ENCODE data around the gene DDO.

Gene DDO

GRCh38 chr6:110395221-110395620 lies 20.2 kb downstream of the DDO start:
- DNase-seq (ENCODE audit: low read depth) = no peak
- H3K4me3 ChIP-seq (ENCODE audit: low read length) = no peak overlapping the region
- peak overlapping the region; percentile 18 for H3K9ac ChIP-seq (ENCODE audit: low read length)
- no peaks in the 10 kb centered on the region for H3K27me3 ChIP-seq (replicated peaks; ENCODE audit: control insufficient read depth, insufficient read depth, low read length)
- no peaks in the 10 kb centered on the region for H3K9me3 ChIP-seq (ENCODE audit: control insufficient read depth, low read length)
- H3K36me3 ChIP-seq (ENCODE audit: control insufficient read depth, insufficient read depth, low read length, severe bottlenecking) = no peaks in the 10 kb centered on the region
- H3K4me1 ChIP-seq (ENCODE audit: control insufficient read depth, insufficient read depth, low read length) = peaks cover 31% of the 10 kb centered on the region

GRCh38 chr6:110394409-110394808 lies 21.0 kb downstream of the DDO start:
- peak overlapping the region; percentile 38 for H3K9ac ChIP-seq (ENCODE audit: low read length)
- H3K4me1 ChIP-seq (ENCODE audit: control insufficient read depth, insufficient read depth, low read length) = peaks cover 30% of the 10 kb centered on the region
- H3K4me3 ChIP-seq (ENCODE audit: low read length) = no peak overlapping the region
- DNase-seq (ENCODE audit: low read depth) = no peak
- no peaks in the 10 kb centered on the region for H3K36me3 ChIP-seq (ENCODE audit: control insufficient read depth, insufficient read depth, low read length, severe bottlenecking)
- H3K27me3 ChIP-seq (replicated peaks; ENCODE audit: control insufficient read depth, insufficient read depth, low read length) = no peaks in the 10 kb centered on the region
- H3K9me3 ChIP-seq (ENCODE audit: control insufficient read depth, low read length) = no peaks in the 10 kb centered on the region

- Histone ChIP-seq H3K36me3 (ENCODE audit: control insufficient read depth, insufficient read depth, low read length, severe bottlenecking) (no peaks in the 10 kb centered on the region), H3K9me3 (ENCODE audit: control insufficient read depth, low read length) (no peaks in the 10 kb centered on the region), H3K9ac (ENCODE audit: low read length) (no peak overlapping the region), H3K4me1 (ENCODE audit: control insufficient read depth, insufficient read depth, low read length) (peaks cover 30% of the 10 kb centered on the region), H3K4me3 (ENCODE audit: low read length) (no peak overlapping the region), H3K27me3 (replicated peaks; ENCODE audit: control insufficient read depth, insufficient read depth, low read length) (no peaks in the 10 kb centered on the region)
- no peak for DNase-seq (ENCODE audit: low read depth)
Observed at GRCh38 chr6:110392727-110393126, 22.6 kb downstream of the DDO start.

- Histone ChIP-seq H3K9me3 (ENCODE audit: control insufficient read depth, low read length) (no peaks in the 10 kb centered on the region), H3K4me1 (ENCODE audit: control insufficient read depth, insufficient read depth, low read length) (peaks cover 19% of the 10 kb centered on the region)
- DNase-seq (ENCODE audit: low read depth) = no peak
Observed at GRCh38 chr6:110390404-110390803, 25.0 kb downstream of the DDO start.

GRCh38 chr6:110389689-110390382 lies 25.5 kb downstream of the DDO start:
- Histone ChIP-seq H3K36me3 (ENCODE audit: control insufficient read depth, insufficient read depth, low read length, severe bottlenecking) (no peaks in the 10 kb centered on the region), H3K9me3 (ENCODE audit: control insufficient read depth, low read length) (no peaks in the 10 kb centered on the region), H3K9ac (ENCODE audit: low read length) (no peak overlapping the region), H3K27me3 (replicated peaks; ENCODE audit: control insufficient read depth, insufficient read depth, low read length) (no peaks in the 10 kb centered on the region), H3K4me3 (ENCODE audit: low read length) (no peak overlapping the region), H3K4me1 (ENCODE audit: control insufficient read depth, insufficient read depth, low read length) (peaks cover 15% of the 10 kb centered on the region)
- no peak for DNase-seq (ENCODE audit: low read depth)

More at GRCh38 chr6:110390404-110390803, 25.0 kb downstream of the DDO start:
- no peaks in the 10 kb centered on the region for H3K36me3 ChIP-seq (ENCODE audit: control insufficient read depth, insufficient read depth, low read length, severe bottlenecking)
- no peaks in the 10 kb centered on the region for H3K27me3 ChIP-seq (replicated peaks; ENCODE audit: control insufficient read depth, insufficient read depth, low read length)
- H3K4me3 ChIP-seq (ENCODE audit: low read length) = no peak overlapping the region
- no peak overlapping the region for H3K9ac ChIP-seq (ENCODE audit: low read length)

- Histone ChIP-seq H3K4me1 (ENCODE audit: control insufficient read depth, insufficient read depth, low read length) (peaks cover 9% of the 10 kb centered on the region), H3K4me3 (ENCODE audit: low read length) (no peak overlapping the region), H3K9ac (ENCODE audit: low read length) (no peak overlapping the region), H3K27me3 (replicated peaks; ENCODE audit: control insufficient read depth, insufficient read depth, low read length) (no peaks in the 10 kb centered on the region), H3K36me3 (ENCODE audit: control insufficient read depth, insufficient read depth, low read length, severe bottlenecking) (no peaks in the 10 kb centered on the region), H3K9me3 (ENCODE audit: control insufficient read depth, low read length) (no peaks in the 10 kb centered on the region)
- DNase-seq (ENCODE audit: low read depth) = no peak
Observed at GRCh38 chr6:110387986-110388385, 27.4 kb downstream of the DDO start.

GRCh38 chr6:110385458-110385863 lies 29.9 kb downstream of the DDO start:
- Histone ChIP-seq H3K36me3 (ENCODE audit: control insufficient read depth, insufficient read depth, low read length, severe bottlenecking) (no peaks in the 10 kb centered on the region), H3K9me3 (ENCODE audit: control insufficient read depth, low read length) (peaks cover 4% of the 10 kb centered on the region), H3K4me3 (ENCODE audit: low read length) (no peak overlapping the region), H3K4me1 (ENCODE audit: control insufficient read depth, insufficient read depth, low read length) (peaks cover 5% of the 10 kb centered on the region), H3K27me3 (replicated peaks; ENCODE audit: control insufficient read depth, insufficient read depth, low read length) (no peaks in the 10 kb centered on the region), H3K9ac (ENCODE audit: low read length) (no peak overlapping the region)
- DNase-seq (ENCODE audit: low read depth) = no peak

- Histone ChIP-seq H3K9ac (ENCODE audit: low read length) (no peak overlapping the region), H3K4me3 (ENCODE audit: low read length) (no peak overlapping the region), H3K4me1 (ENCODE audit: control insufficient read depth, insufficient read depth, low read length) (no peaks in the 10 kb centered on the region), H3K9me3 (ENCODE audit: control insufficient read depth, low read length) (peaks cover 4% of the 10 kb centered on the region), H3K27me3 (replicated peaks; ENCODE audit: control insufficient read depth, insufficient read depth, low read length) (no peaks in the 10 kb centered on the region), H3K36me3 (ENCODE audit: control insufficient read depth, insufficient read depth, low read length, severe bottlenecking) (no peaks in the 10 kb centered on the region)
- DNase-seq (ENCODE audit: low read depth) = no peak
Observed at GRCh38 chr6:110378552-110378951, 36.8 kb downstream of the DDO start.

GRCh38 chr6:110369066-110369465 lies 46.3 kb downstream of the DDO start:
- Histone ChIP-seq H3K9ac (ENCODE audit: low read length) (no peak overlapping the region), H3K4me1 (ENCODE audit: control insufficient read depth, insufficient read depth, low read length) (no peaks in the 10 kb centered on the region), H3K36me3 (ENCODE audit: control insufficient read depth, insufficient read depth, low read length, severe bottlenecking) (no peaks in the 10 kb centered on the region), H3K4me3 (ENCODE audit: low read length) (no peak overlapping the region), H3K9me3 (ENCODE audit: control insufficient read depth, low read length) (peaks cover 9% of the 10 kb centered on the region), H3K27me3 (replicated peaks; ENCODE audit: control insufficient read depth, insufficient read depth, low read length) (peaks cover 51% of the 10 kb centered on the region)
- DNase-seq (ENCODE audit: low read depth) = no peak

GRCh38 chr6:110368284-110368683 lies 47.1 kb downstream of the DDO start:
- H3K36me3 ChIP-seq (ENCODE audit: control insufficient read depth, insufficient read depth, low read length, severe bottlenecking) = no peaks in the 10 kb centered on the region
- H3K4me1 ChIP-seq (ENCODE audit: control insufficient read depth, insufficient read depth, low read length) = no peaks in the 10 kb centered on the region
- no peak overlapping the region for H3K4me3 ChIP-seq (ENCODE audit: low read length)
- H3K9ac ChIP-seq (ENCODE audit: low read length) = no peak overlapping the region
- H3K27me3 ChIP-seq (replicated peaks; ENCODE audit: control insufficient read depth, insufficient read depth, low read length) = peaks cover 55% of the 10 kb centered on the region
- peaks cover 9% of the 10 kb centered on the region for H3K9me3 ChIP-seq (ENCODE audit: control insufficient read depth, low read length)
- DNase-seq (ENCODE audit: low read depth) = no peak

- peaks cover 9% of the 10 kb centered on the region for H3K9me3 ChIP-seq (ENCODE audit: control insufficient read depth, low read length)
- no peaks in the 10 kb centered on the region for H3K4me1 ChIP-seq (ENCODE audit: control insufficient read depth, insufficient read depth, low read length)
- peaks cover 57% of the 10 kb centered on the region for H3K27me3 ChIP-seq (replicated peaks; ENCODE audit: control insufficient read depth, insufficient read depth, low read length)
- H3K9ac ChIP-seq (ENCODE audit: low read length) = no peak overlapping the region
- H3K36me3 ChIP-seq (ENCODE audit: control insufficient read depth, insufficient read depth, low read length, severe bottlenecking) = no peaks in the 10 kb centered on the region
- H3K4me3 ChIP-seq (ENCODE audit: low read length) = no peak overlapping the region
- no peak for DNase-seq (ENCODE audit: low read depth)
Observed at GRCh38 chr6:110367825-110368224, 47.5 kb downstream of the DDO start.

GRCh38 chr6:110366975-110367374 lies 48.4 kb downstream of the DDO start:
- Histone ChIP-seq H3K9ac (ENCODE audit: low read length) (no peak overlapping the region), H3K9me3 (ENCODE audit: control insufficient read depth, low read length) (peaks cover 9% of the 10 kb centered on the region), H3K36me3 (ENCODE audit: control insufficient read depth, insufficient read depth, low read length, severe bottlenecking) (no peaks in the 10 kb centered on the region), H3K27me3 (replicated peaks; ENCODE audit: control insufficient read depth, insufficient read depth, low read length) (peaks cover 60% of the 10 kb centered on the region), H3K4me3 (ENCODE audit: low read length) (no peak overlapping the region), H3K4me1 (ENCODE audit: control insufficient read depth, insufficient read depth, low read length) (no peaks in the 10 kb centered on the region)
- no peak for DNase-seq (ENCODE audit: low read depth)

Measured in adipocyte (in vitro differentiated cells).